ENCODE results near the gene UBE2QL1.

Gene UBE2QL1

GRCh38 chr5:6542421-6543345 is 94.0 kb downstream of the UBE2QL1 start:
- no peak for DNase-seq

GRCh38 chr5:6543346-6543730 is 94.7 kb downstream of the UBE2QL1 start:
- DNase-seq: no peak

GRCh38 chr5:6543830-6544560 is 95.3 kb downstream of the UBE2QL1 start:
- no peak for DNase-seq
